ENCODE measurements around the gene PIK3CB.
"Not testable (repeated sequence)": the region's sequence is repeated elsewhere in the genome, so short reads cannot be mapped to it uniquely, and the experiment has no call there.

PIK3CB gene

GRCh38 chr3:138846262-138846791 lies 11.6 kb upstream of the PIK3CB start:
- no peak for DNase-seq

- DNase-seq, result no peak
Observed at GRCh38 chr3:138845771-138846173, 11.0 kb upstream of the PIK3CB start.

- no peak for DNase-seq
Observed at GRCh38 chr3:138845181-138845601, 10.5 kb upstream of the PIK3CB start.

GRCh38 chr3:138842483-138843188 lies 7.9 kb upstream of the PIK3CB start:
- no peak for DNase-seq

GRCh38 chr3:138838385-138838784 lies 3.7 kb upstream of the PIK3CB start:
- DNase-seq, result not testable (repeated sequence)

GRCh38 chr3:138835846-138836245 lies 1.1 kb upstream of the PIK3CB start:
- DNase-seq, result not testable (repeated sequence)

GRCh38 chr3:138835397-138835757 lies 649 bp upstream of the PIK3CB start:
- DNase-seq, result no peak

GRCh38 chr3:138833899-138834595 lies 681 bp downstream of the PIK3CB start:
- DNase-seq, result no peak

- not testable (repeated sequence) for DNase-seq
Observed at GRCh38 chr3:138832473-138833057, 2.2 kb downstream of the PIK3CB start.

- no peak for DNase-seq
Observed at GRCh38 chr3:138829886-138830510, 4.7 kb downstream of the PIK3CB start.

- DNase-seq, result no peak
Observed at GRCh38 chr3:138829097-138829496, 5.6 kb downstream of the PIK3CB start.

GRCh38 chr3:138827222-138827621 lies 7.5 kb downstream of the PIK3CB start:
- no peak for DNase-seq

GRCh38 chr3:138825336-138825735 lies 9.4 kb downstream of the PIK3CB start:
- DNase-seq, result no peak

GRCh38 chr3:138824114-138824506 lies 10.6 kb downstream of the PIK3CB start:
- no peak for DNase-seq

GRCh38 chr3:138820379-138820778 lies 14.3 kb downstream of the PIK3CB start:
- DNase-seq, result not testable (repeated sequence)

GRCh38 chr3:138818185-138818860 lies 16.4 kb downstream of the PIK3CB start:
- no peak for DNase-seq

GRCh38 chr3:138817695-138818094 lies 17.0 kb downstream of the PIK3CB start:
- DNase-seq, result no peak

- DNase-seq, result no peak
Observed at GRCh38 chr3:138812806-138813205, 21.9 kb downstream of the PIK3CB start.

GRCh38 chr3:138809500-138810256 lies 25.1 kb downstream of the PIK3CB start:
- DNase-seq, result no peak

GRCh38 chr3:138806376-138807080 lies 28.2 kb downstream of the PIK3CB start:
- DNase-seq, result no peak

- no peak for DNase-seq
Observed at GRCh38 chr3:138803006-138803653, 31.6 kb downstream of the PIK3CB start.
